GM12865 (cell line): ENCODE data around the gene OTUB2.

Experiments used
- DNase-seq: peaks from one replicate; pipeline ENCODE4 v3.0.0; 2010; ENCODE audit warnings: low read depth
- H3K4me3 ChIP-seq: 2 replicates; pipeline ENCODE4 v1.5.1; 2011; ENCODE audit warnings: mild to moderate bottlenecking, low read depth, low read length, control low read depth
- TF ChIP-seq, protein P1 (sequence below): IDR thresholded peaks from 2 replicates; pipeline ENCODE4 v1.5.1; 2011; ENCODE audit warnings: low read length, control low read depth, low read depth, inconsistent platforms; ENCODE audit not compliant: insufficient read depth; ENCODE audit errors: missing control alignments

Gene OTUB2

DNA sequence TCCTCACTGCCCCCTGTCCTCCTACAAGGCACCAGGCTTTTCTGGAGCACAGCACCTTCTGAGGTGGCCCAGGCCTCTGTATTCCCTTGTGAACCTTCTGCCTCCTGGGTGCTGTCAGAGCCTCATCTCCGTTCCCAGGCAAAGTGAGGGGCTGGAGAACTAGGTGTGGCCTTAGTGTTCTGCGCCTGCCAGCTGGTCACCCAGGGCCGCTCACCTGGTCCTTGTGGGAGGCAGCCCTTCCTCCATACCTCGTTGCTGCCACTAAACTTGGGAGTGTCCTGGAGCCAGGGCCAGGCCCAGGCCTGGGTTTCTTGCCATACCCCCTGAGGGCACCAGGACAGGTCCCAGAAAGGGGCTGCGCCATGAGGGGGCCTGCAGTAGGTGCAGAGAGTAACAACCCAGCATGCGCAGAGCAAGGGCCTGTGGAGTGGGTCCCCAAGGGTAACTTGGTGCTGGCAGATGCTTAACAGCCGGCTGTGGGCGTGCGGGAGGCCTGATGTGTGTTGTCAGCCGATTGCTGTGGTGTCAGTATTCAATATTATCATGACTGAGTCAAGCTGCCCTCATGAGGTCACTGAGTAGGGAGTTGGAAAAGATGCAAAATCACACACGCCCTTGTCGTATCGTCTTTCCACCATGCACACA is 17.1 kb downstream of the OTUB2 start:
- no peak for DNase-seq
- H3K4me3 ChIP-seq: no peak overlapping the region
- TF ChIP-seq, protein P1, sequence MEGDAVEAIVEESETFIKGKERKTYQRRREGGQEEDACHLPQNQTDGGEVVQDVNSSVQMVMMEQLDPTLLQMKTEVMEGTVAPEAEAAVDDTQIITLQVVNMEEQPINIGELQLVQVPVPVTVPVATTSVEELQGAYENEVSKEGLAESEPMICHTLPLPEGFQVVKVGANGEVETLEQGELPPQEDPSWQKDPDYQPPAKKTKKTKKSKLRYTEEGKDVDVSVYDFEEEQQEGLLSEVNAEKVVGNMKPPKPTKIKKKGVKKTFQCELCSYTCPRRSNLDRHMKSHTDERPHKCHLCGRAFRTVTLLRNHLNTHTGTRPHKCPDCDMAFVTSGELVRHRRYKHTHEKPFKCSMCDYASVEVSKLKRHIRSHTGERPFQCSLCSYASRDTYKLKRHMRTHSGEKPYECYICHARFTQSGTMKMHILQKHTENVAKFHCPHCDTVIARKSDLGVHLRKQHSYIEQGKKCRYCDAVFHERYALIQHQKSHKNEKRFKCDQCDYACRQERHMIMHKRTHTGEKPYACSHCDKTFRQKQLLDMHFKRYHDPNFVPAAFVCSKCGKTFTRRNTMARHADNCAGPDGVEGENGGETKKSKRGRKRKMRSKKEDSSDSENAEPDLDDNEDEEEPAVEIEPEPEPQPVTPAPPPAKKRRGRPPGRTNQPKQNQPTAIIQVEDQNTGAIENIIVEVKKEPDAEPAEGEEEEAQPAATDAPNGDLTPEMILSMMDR: no peak

DNA sequence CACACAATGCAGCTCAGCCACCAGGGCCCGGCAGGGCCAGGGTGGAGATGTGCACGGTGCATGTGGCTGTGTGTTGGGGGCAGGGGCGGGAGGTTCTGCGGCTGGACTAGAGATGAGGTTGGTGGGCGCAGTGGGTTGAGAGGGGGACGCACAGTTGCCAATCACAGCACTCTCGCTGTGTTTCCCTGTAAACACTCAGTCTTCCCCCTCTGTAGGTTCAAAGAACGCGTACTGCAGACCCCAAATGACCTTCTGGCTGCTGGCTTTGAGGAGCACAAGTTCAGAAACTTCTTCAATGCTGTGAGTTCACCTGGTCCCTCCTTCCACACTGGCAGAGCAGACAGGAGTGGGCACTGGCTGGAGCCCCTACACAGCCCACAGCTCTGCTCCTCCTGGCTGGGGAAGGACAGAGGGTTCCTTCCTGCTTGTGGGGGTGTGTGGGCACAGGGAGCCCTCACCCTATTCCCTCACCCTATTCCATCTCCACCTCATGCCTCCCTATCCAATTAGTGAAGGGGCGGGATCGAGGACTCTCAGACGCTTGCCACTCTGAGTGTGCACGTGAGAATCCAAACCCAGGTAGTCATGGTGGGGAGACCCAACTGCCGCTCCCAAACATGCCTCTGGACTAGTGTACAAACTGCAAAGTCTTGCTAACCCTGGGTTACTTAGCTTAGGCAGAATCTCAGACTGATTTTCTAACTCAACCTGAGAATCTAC is 17.8 kb downstream of the OTUB2 start:
- H3K4me3 ChIP-seq: no peak overlapping the region
- DNase-seq: no peak
- TF ChIP-seq, protein P1: no peak

DNA sequence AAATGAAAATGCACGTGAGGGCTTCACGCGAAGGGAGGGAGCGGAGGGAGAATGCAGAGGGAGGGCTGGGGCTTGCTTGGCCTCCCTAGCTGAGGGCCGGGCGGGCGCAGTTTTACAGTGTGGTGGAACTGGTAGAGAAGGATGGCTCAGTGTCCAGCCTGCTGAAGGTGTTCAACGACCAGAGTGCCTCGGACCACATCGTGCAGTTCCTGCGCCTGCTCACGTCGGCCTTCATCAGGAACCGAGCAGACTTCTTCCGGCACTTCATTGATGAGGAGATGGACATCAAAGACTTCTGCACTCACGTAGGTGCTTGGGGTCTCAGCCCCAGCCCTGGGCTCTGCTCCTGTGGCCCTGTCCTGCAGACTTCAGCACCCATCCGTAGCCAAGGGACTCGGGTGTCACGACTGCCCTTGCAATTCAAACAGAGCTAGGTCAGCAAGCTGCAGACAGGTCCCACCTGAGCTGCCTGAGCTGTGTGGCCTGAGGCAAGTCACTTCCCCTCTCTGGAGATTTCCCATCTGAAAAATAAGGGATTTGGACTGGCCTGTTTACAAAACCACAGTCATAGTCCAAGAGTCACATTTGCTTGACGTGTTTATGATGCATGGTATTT is 18.4 kb downstream of the OTUB2 start:
- no peak overlapping the region for H3K4me3 ChIP-seq
- TF ChIP-seq, protein P1: no peak
- no peak for DNase-seq

DNA sequence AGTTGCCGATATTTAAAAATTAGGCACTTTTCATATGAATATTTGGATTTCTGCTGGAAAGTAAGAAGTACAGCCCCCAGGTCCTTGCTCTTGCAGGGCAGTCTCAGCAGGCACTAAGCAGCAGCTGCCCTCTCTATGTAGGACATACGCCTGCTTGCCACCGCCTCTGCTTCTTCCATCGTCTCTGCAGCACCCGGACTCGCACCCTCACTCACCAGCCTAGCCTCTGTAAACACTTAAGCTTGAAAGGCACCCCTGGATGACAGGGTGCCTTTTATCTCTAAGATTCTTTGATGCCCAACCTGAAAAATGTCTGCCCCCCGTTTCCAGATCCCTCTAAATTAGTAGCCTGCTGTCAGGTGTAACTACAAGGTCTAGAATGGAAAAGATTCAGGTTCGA is 19.0 kb downstream of the OTUB2 start:
- H3K4me3 ChIP-seq: no peak overlapping the region
- DNase-seq: no peak
- TF ChIP-seq, protein P1: no peak

DNA sequence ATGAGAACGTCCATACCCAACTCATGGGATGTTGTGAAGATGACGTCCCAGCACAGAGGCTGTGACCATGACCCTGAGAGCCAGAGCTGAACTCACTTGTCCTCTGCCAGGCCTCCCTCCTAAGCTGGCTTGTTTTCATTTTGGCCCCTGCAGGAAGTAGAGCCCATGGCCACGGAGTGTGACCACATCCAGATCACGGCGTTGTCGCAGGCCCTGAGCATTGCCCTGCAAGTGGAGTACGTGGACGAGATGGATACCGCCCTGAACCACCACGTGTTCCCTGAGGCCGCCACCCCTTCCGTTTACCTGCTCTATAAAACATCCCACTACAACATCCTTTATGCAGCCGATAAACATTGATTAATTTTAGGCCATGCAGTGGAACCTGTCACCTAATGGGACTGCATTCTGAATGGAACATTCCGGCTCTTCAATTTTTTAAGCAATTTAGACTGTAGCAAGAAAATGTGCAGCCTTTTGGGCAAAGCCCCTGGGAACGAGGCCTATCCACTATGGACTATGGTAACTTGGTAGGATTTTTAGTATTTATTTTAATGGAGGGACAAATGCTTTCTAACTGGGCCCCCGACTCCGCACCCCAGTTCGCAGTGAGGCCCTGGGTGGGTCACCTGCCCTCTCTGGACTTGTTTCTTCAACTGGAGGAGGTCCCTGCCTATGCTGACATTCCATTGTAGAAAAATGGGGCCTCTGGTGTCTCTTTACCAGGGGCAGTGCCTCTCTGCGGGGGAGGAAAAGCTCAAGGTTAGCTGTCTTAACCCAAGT is 19.6 kb downstream of the OTUB2 start:
- TF ChIP-seq, protein P1: no peak
- DNase-seq: no peak
- H3K4me3 ChIP-seq: no peak overlapping the region

DNA sequence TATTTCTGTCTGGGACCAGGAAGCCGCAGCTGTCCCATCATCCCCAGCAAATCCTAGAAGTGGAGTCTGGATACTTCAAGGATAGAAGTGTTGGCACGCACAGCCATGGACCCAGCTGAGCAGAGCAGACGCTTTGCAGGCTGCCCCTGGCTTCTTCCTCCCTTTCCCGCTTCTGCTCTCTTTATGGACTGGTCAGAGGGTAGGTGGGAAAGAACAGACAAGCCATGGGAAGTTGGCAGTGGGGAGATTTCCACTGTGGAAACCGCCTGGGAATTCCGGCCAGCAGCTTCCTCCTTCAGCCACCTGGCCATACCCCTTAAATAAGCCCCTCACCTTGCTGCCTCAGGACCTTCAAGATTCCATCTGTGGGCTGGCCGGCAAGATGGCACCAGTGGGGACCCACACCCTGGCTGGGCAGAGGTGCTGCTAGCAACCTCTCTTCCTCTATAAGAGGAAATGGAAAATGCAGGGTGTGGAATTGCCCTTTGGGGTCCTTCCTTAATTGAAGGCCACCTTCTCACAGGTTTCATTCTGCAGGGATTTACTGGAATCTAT is 20.6 kb downstream of the OTUB2 start:
- DNase-seq: no peak
- TF ChIP-seq, protein P1: no peak
- H3K4me3 ChIP-seq: no peak overlapping the region
